ENCODE measurements around the gene MAP2K5.

- TF ChIP-seq CTCF (IDR thresholded peaks at IDR 0.05), result no peak
- no peak for TF ChIP-seq POLR2A (IDR thresholded peaks at IDR 0.05)
- TF ChIP-seq EP300 (IDR thresholded peaks at IDR 0.05), result no peak
Observed at GRCh38 chr15:67836955-67837354, 294.5 kb downstream of the MAP2K5 start.

Data from tibial nerve (tissue), 4 donors.